WTC11 (cell line): ENCODE results near the gene ITGA5.

Experiments
- ATF1 ChIP-seq: sonication (generic); formaldehyde crosslinking; IDR thresholded peaks from 2 replicates; pipeline ENCODE4 v1.8.1; 2023; ENCODE audit warnings: mild to moderate bottlenecking, moderate library complexity, missing genetic modification reagents
- ATF3 ChIP-seq: sonication (generic); formaldehyde crosslinking; conservative IDR thresholded peaks from 2 replicates; pipeline ENCODE4 v1.8.1; 2022; ENCODE audit warnings: mild to moderate bottlenecking, missing genetic modification reagents
- CREM ChIP-seq: sonication (generic); formaldehyde crosslinking; IDR thresholded peaks from 2 replicates; pipeline ENCODE4 v1.8.1; 2022; ENCODE audit warnings: mild to moderate bottlenecking, missing genetic modification reagents, moderate library complexity
- TF ChIP-seq, protein P1 (sequence below): fragments of 200-600 bp; IDR thresholded peaks from 2 replicates; pipeline ENCODE4 v1.8.0; 2022; ENCODE audit warnings: antibody characterized with exemption
- TF ChIP-seq, protein P2 (sequence below): sonication (generic); formaldehyde crosslinking; IDR thresholded peaks from 2 replicates; pipeline ENCODE4 v1.8.0; 2022; ENCODE audit warnings: mild to moderate bottlenecking, missing genetic modification reagents

- TF ChIP-seq, protein P1, sequence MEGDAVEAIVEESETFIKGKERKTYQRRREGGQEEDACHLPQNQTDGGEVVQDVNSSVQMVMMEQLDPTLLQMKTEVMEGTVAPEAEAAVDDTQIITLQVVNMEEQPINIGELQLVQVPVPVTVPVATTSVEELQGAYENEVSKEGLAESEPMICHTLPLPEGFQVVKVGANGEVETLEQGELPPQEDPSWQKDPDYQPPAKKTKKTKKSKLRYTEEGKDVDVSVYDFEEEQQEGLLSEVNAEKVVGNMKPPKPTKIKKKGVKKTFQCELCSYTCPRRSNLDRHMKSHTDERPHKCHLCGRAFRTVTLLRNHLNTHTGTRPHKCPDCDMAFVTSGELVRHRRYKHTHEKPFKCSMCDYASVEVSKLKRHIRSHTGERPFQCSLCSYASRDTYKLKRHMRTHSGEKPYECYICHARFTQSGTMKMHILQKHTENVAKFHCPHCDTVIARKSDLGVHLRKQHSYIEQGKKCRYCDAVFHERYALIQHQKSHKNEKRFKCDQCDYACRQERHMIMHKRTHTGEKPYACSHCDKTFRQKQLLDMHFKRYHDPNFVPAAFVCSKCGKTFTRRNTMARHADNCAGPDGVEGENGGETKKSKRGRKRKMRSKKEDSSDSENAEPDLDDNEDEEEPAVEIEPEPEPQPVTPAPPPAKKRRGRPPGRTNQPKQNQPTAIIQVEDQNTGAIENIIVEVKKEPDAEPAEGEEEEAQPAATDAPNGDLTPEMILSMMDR, result no peak
- TF ChIP-seq, protein P2, sequence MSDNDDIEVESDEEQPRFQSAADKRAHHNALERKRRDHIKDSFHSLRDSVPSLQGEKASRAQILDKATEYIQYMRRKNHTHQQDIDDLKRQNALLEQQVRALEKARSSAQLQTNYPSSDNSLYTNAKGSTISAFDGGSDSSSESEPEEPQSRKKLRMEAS (CRISPR knock-in tag), result no peak
- TF ChIP-seq ATF3 (CRISPR knock-in tag), result no peak
- no peak for TF ChIP-seq ATF1 (CRISPR knock-in tag)
- no peak for TF ChIP-seq CREM (CRISPR knock-in tag)
Measured at GRCh38 chr12:54373649-54374561, 45.2 kb downstream of the ITGA5 start.
